H1 (cell line): ENCODE measurements around the gene VWA5B2. TPM values are rescaled to one million over a fixed set of nuclear protein-coding genes. Genes with fewer than 3 reads are reported as not detected.

ENCODE experiments used
- BACH1 ChIP-seq: IDR thresholded peaks from 2 replicates; pipeline ENCODE4 v1.6.1; 2012; ENCODE audit warnings: low read length, improper control_type of control experiment
- CBX5 ChIP-seq: fragments of 300-800, 300-1000 bp; sonication (generic); IDR thresholded peaks from 2 replicates; pipeline ENCODE4 v1.7.1; 2016; ENCODE audit warnings: antibody characterized with exemption, low read length, low read depth
- CHD2 ChIP-seq: IDR thresholded peaks from 2 replicates; pipeline ENCODE4 v1.6.1; 2012; ENCODE audit warnings: low read length, improper control_type of control experiment
- EGR1 ChIP-seq: IDR thresholded peaks from 2 replicates; pipeline ENCODE4 v1.6.1; 2011; ENCODE audit warnings: low read depth, low read length, borderline replicate concordance
- EP300 ChIP-seq, 2 experiments: IDR thresholded peaks; 1 replicate in 1 of 2; 2 replicates in 1 of 2; pipeline ENCODE4 v1.6.1; 2011 to 2012; ENCODE audit warnings: low read depth in 2 of 2, low read length in 2 of 2, mild to moderate bottlenecking in 2 of 2, borderline replicate concordance in 1 of 2, inconsistent platforms in 1 of 2, moderate library complexity in 1 of 2
- GABPA ChIP-seq: IDR thresholded peaks from 2 replicates; pipeline ENCODE4 v1.6.1; 2011; ENCODE audit warnings: mild to moderate bottlenecking, low read length, moderate library complexity, borderline replicate concordance; ENCODE audit not compliant: insufficient read depth
- GTF2F1 ChIP-seq: IDR thresholded peaks from 2 replicates; pipeline ENCODE4 v1.6.1; 2012; ENCODE audit warnings: low read depth, low read length, improper control_type of control experiment, borderline replicate concordance
- HDAC2 ChIP-seq, 2 experiments: fragments of 300-600 bp in 1 of 2; sonication (generic) in 1 of 2; IDR thresholded peaks; 2 replicates each; pipeline ENCODE4 v1.6.1; 2011 to 2012; ENCODE audit warnings: low read depth in 2 of 2, low read length in 2 of 2, mild to moderate bottlenecking in 2 of 2, moderate library complexity in 2 of 2, borderline replicate concordance in 1 of 2, inconsistent platforms in 1 of 2
- JUN ChIP-seq: IDR thresholded peaks from 2 replicates; pipeline ENCODE4 v1.6.1; 2011; ENCODE audit warnings: low read depth, mild to moderate bottlenecking, improper control_type of control experiment, low read length
- KDM4A ChIP-seq: IDR thresholded peaks from one replicate; pipeline ENCODE4 v1.7.1; 2012; ENCODE audit warnings: low read depth, mild to moderate bottlenecking, moderate library complexity, low read length, inconsistent platforms; ENCODE audit not compliant: severe bottlenecking
- KDM5A ChIP-seq: fragments of 200-600 bp; IDR thresholded peaks from 2 replicates; pipeline ENCODE4 v1.7.1; 2012; ENCODE audit warnings: mild to moderate bottlenecking, low read length, inconsistent platforms, mixed read lengths
- PHF8 ChIP-seq: fragments of 200-600 bp; sonication (generic); conservative IDR thresholded peaks from 2 replicates; pipeline ENCODE4 v1.7.1; 2012; ENCODE audit warnings: low read depth, mild to moderate bottlenecking, inconsistent platforms, low read length, moderate library complexity
- POLR2AphosphoS5 ChIP-seq: IDR thresholded peaks from 2 replicates; pipeline ENCODE4 v1.6.1; 2011; ENCODE audit warnings: low read depth, low read length
- SAP30 ChIP-seq: fragments of 300-600 bp; sonication (generic); IDR thresholded peaks from 2 replicates; pipeline ENCODE4 v1.7.1; 2012; ENCODE audit warnings: low read length, moderate library complexity, mild to moderate bottlenecking, inconsistent platforms; ENCODE audit not compliant: insufficient read depth, insufficient replicate concordance
- SP1 ChIP-seq: IDR thresholded peaks from 2 replicates; pipeline ENCODE4 v1.6.1; 2011; ENCODE audit warnings: low read depth, low read length
- SP4 ChIP-seq: IDR thresholded peaks from 2 replicates; pipeline ENCODE4 v1.6.1; 2012; ENCODE audit warnings: low read length, inconsistent platforms
- SRF ChIP-seq: IDR thresholded peaks from 2 replicates; pipeline ENCODE4 v1.6.1; 2011; ENCODE audit warnings: mild to moderate bottlenecking, low read depth, low read length, moderate library complexity
- polyA plus RNA-seq, 7 experiments: library from polyadenylated mRNA; depleted of rRNA in 3 of 7; stranded (reverse) in 5 of 7; unstranded in 2 of 7; fragments of >200 nt in 5 of 7; fragments of 200-250 nt in 2 of 7; gene quantifications; 1 replicate in 5 of 7; 2 replicates in 1 of 7; 4 replicates in 1 of 7; pipeline versions ENCODE4 v1.2.1 to v1.2.3, GENCODE V29; 2011 to 2013; ENCODE audit warnings: missing spikeins in 2 of 7, mixed read lengths in 2 of 7
- total RNA-seq: library from RNA; stranded (reverse); fragmentation: NEBNext Ultra II Directional; extraction: Animal tissue kit (Norgen Biotek cat#: 25700); gene quantifications from 2 replicates; pipeline ENCODE4 v1.2.1, GENCODE V29; 2021
- TF ChIP-seq, protein P1 (sequence below): IDR thresholded peaks from 2 replicates; pipeline ENCODE4 v1.6.1; 2012; ENCODE audit warnings: low read length, inconsistent platforms
- TF ChIP-seq, protein P2 (sequence below): IDR thresholded peaks from 2 replicates; pipeline ENCODE4 v1.6.1; 2011; ENCODE audit warnings: low read depth, mild to moderate bottlenecking, low read length; ENCODE audit not compliant: insufficient read depth

The VWA5B2 gene
- total and polyA plus RNA-seq, 2 of the 8 experiments (the other 6 are each of a cell fraction or from before 2014, with no cell fraction given): 0.53 to 0.56 TPM

DNA sequence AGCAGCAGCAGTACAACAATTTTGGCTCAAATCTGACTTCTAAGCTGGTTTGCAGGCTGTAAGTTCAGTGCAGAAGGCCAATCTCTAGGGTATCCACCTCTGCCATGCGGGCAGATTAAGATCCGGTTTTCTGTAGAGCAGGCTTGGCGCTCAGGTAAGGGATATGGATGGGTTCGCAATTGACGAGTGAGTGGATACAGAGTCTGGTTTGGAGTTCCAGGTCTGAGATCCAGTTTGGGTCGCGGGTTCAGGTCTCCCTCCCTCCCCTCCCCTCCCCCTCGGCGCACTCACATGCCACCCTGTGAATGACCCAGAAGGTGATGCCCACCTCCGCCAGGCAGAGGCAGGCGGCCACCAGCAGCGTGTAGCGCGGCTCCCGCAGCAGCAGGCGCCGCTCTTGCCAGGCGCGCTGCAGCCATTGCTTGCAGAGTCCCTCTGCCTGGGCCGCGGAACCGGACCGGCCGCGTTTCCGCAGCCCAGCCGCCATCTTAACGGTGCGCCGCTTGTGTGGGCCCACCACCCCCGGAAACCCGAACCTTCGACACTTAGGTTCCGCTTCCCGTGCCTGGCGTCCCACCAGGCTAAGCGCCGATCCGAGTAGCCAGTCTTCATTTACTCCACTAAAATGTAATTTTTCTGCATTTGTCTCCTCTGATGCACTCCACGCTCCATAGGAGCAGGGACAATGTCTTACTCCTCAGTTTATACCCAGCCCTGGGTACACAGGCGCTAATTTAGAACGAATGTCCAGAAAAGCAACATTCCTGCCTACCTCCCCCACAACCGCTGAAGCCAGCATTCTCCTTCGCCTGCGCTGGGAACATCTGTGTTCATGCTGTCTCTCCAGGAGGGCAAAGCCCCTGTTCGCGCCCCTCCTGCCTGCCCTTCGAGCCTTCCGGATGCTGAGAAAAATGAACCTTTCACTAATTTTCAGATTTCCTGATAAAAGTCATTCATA is 19.3 kb downstream of the VWA5B2 start, which contains the start of gene ALG3 (continued):
- TF ChIP-seq EP300 (IDR thresholded peaks at IDR 0.05; ENCODE audit: borderline replicate concordance in 1 of 2, low read depth in 2 of 2, low read length in 2 of 2) (0 out of 3 replicates have a peak, but pooled peaks of 1 of the 2 experiments have one; percentile 73), GABPA (peak; percentile 92), KDM5A (peak; percentile 92), BACH1 (0 out of 2 replicates have a peak, but pooled peaks have one; percentile 15), JUN (0 out of 2 replicates have a peak, but pooled peaks have one; percentile 18), SAP30 (peak; percentile 98), HDAC2 (IDR thresholded peaks at IDR 0.05; ENCODE audit: borderline replicate concordance in 1 of 2, low read depth in 2 of 2, low read length in 2 of 2) (peak in 1 of 2 experiments; percentile 59; a peak in 1 of 4 replicates), POLR2AphosphoS5 (peak; percentile 58; the same call in 1 of the 2 replicates), GTF2F1 (peak; percentile 44; the same call in 1 of the 2 replicates), SRF (no peak; the same call in 1 of the 2 replicates), PHF8 (peak; percentile 95), KDM4A (peak; percentile 30), CBX5 (no peak), SP4 (no peak), EGR1 (no peak), SP1 (peak; percentile 40; the same call in 1 of the 2 replicates), CHD2 (peak; percentile 59; the same call in 1 of the 2 replicates)
- TF ChIP-seq, protein P1, sequence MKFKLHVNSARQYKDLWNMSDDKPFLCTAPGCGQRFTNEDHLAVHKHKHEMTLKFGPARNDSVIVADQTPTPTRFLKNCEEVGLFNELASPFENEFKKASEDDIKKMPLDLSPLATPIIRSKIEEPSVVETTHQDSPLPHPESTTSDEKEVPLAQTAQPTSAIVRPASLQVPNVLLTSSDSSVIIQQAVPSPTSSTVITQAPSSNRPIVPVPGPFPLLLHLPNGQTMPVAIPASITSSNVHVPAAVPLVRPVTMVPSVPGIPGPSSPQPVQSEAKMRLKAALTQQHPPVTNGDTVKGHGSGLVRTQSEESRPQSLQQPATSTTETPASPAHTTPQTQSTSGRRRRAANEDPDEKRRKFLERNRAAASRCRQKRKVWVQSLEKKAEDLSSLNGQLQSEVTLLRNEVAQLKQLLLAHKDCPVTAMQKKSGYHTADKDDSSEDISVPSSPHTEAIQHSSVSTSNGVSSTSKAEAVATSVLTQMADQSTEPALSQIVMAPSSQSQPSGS: no peak
- TF ChIP-seq, protein P2, sequence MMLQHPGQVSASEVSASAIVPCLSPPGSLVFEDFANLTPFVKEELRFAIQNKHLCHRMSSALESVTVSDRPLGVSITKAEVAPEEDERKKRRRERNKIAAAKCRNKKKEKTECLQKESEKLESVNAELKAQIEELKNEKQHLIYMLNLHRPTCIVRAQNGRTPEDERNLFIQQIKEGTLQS: no peak
